Smooth muscle cell (in vitro differentiated cells): Measurements from ENCODE around the gene RAD51B. TPM values are rescaled to one million over a fixed set of nuclear protein-coding genes. Genes with fewer than 3 reads are reported as not detected.
A peak's percentile ranks its signal among the peaks of the same experiment; 100 is the strongest.

Experiments used
- DNase-seq: peaks from one replicate; lab custom pipeline; 2025; ENCODE audit not compliant: unreplicated experiment; lab: John Stamatoyannopoulos, UW
- H2AFZ ChIP-seq: fragments of 200-600 bp; sonication (generic); 2 replicates; pipeline ENCODE4 v1.6.0; 2016; ENCODE audit warnings: antibody characterized with exemption, low read depth, mild to moderate bottlenecking
- H3F3A ChIP-seq: fragments of 200-600 bp; sonication (generic); 2 replicates; pipeline ENCODE4 v1.6.0; 2017; ENCODE audit warnings: antibody characterized with exemption, low read depth
- H3K27ac ChIP-seq: fragments of 200-600 bp; sonication (generic); 2 replicates; pipeline ENCODE4 v1.5.1; 2016; ENCODE audit warnings: low read depth, mild to moderate bottlenecking
- H3K27me3 ChIP-seq: fragments of 200-600 bp; sonication (generic); 2 replicates; pipeline ENCODE4 v1.6.1; 2016; ENCODE audit warnings: low read depth, mild to moderate bottlenecking
- H3K36me3 ChIP-seq: fragments of 200-600 bp; sonication (generic); 2 replicates; pipeline ENCODE4 v1.5.1; 2016; ENCODE audit warnings: low read depth
- H3K4me1 ChIP-seq: fragments of 200-600 bp; sonication (generic); 2 replicates; pipeline ENCODE4 v1.5.1; 2016; ENCODE audit warnings: low read depth
- H3K4me2 ChIP-seq: fragments of 200-600 bp; sonication (generic); 2 replicates; pipeline ENCODE4 v1.6.0; 2016; ENCODE audit warnings: mild to moderate bottlenecking
- H3K4me3 ChIP-seq: fragments of 200-600 bp; sonication (generic); 2 replicates; pipeline ENCODE4 v1.5.1; 2016; ENCODE audit warnings: mild to moderate bottlenecking
- H3K79me2 ChIP-seq: fragments of 200-600 bp; sonication (generic); 2 replicates; pipeline ENCODE4 v1.6.0; 2016; ENCODE audit warnings: low read depth, mild to moderate bottlenecking
- H3K9ac ChIP-seq: fragments of 200-600 bp; sonication (generic); 2 replicates; pipeline ENCODE4 v1.6.0; 2016; ENCODE audit warnings: low read depth
- H3K9me3 ChIP-seq: fragments of 200-600 bp; sonication (generic); replicated peaks from 2 replicates; pipeline ENCODE4 v1.5.1; 2016; ENCODE audit warnings: low read depth
- H4K20me1 ChIP-seq: fragments of 200-600 bp; sonication (generic); 2 replicates; pipeline ENCODE4 v1.6.0; 2016; ENCODE audit warnings: low read depth
- CTCF ChIP-seq: fragments of 200-600 bp; sonication (generic); IDR thresholded peaks from 2 replicates; pipeline ENCODE4 v1.5.1; 2017; ENCODE audit warnings: borderline replicate concordance, mild to moderate bottlenecking, antibody characterized with exemption; ENCODE audit not compliant: insufficient read depth, poor library complexity, severe bottlenecking
- WGBS: methylation state at CpG from one replicate; pipeline ENCODE4 v1.1.7; 2016; ENCODE audit warnings: low lambda C conversion rate; 5-methylcytosine and 5-hydroxymethylcytosine counted together
- polyA plus RNA-seq: library from polyadenylated mRNA; unstranded; fragments of >200 nt; fragmentation: Nextera tagmentation; extraction: Ambion mirVana; gene quantifications from 2 replicates; pipeline ENCODE4 v1.2.1, GENCODE V29; 2016
- total RNA-seq: library from RNA; depleted of rRNA; stranded (reverse); fragments of >200 nt; gene quantifications from 2 replicates; pipeline ENCODE4 v1.2.3, GENCODE V29; 2014

Gene RAD51B
- total and polyA plus RNA-seq, 2 experiments from 2014 or later, result 4.6 to 5.3 TPM

GRCh38 chr14:68520637-68521556, 701.3 kb downstream of the RAD51B start:
- no peaks in the 10 kb centered on the region for H3K36me3 ChIP-seq
- TF ChIP-seq CTCF, result no peak
- no peaks in the 10 kb centered on the region for H4K20me1 ChIP-seq
- H3K4me1 ChIP-seq, result peaks cover 49% of the 10 kb centered on the region
- peak overlapping the region; percentile 56 for H3K9ac ChIP-seq
- H3K4me3 ChIP-seq, result no peak overlapping the region
- H3K9me3 ChIP-seq, result no peaks in the 10 kb centered on the region
- H3K79me2 ChIP-seq, result no peaks in the 10 kb centered on the region
- whole genome bisulfite sequencing, result 72% methylated on average over 5 of the region's 5 CpGs
- H3K27ac ChIP-seq, result peak overlapping the region; percentile 91
- H3F3A ChIP-seq, result peaks cover 10% of the 10 kb centered on the region
- H2AFZ ChIP-seq, result no peak overlapping the region
- peak overlapping the region; percentile 47 for H3K4me2 ChIP-seq
- no peaks in the 10 kb centered on the region for H3K27me3 ChIP-seq
- no peak for DNase-seq

- H3K4me1 ChIP-seq, result peaks cover 49% of the 10 kb centered on the region
- 60% methylated on average over 1 of the region's 1 CpG for WGBS
- peak overlapping the region; percentile 56 for H3K9ac ChIP-seq
These were observed 702.0 kb downstream of the RAD51B start for GRCh38 chr14:68521557-68521901.

GRCh38 chr14:68521961-68522509, 702.5 kb downstream of the RAD51B start:
- DNase-seq, result no peak
- no peaks in the 10 kb centered on the region for H3K36me3 ChIP-seq
- WGBS, result 56% methylated on average over 8 of the region's 8 CpGs
- peak overlapping the region; percentile 47 for H3K4me2 ChIP-seq
- no peaks in the 10 kb centered on the region for H3K27me3 ChIP-seq
- peak overlapping the region; percentile 52 for H2AFZ ChIP-seq
- H3K79me2 ChIP-seq, result no peaks in the 10 kb centered on the region
- peaks cover 10% of the 10 kb centered on the region for H3F3A ChIP-seq
- peak overlapping the region; percentile 91 for H3K27ac ChIP-seq
- peak overlapping the region; percentile 56 for H3K9ac ChIP-seq
- H3K4me1 ChIP-seq, result peaks cover 54% of the 10 kb centered on the region
- no peak overlapping the region for H3K4me3 ChIP-seq
- TF ChIP-seq CTCF, result no peak
- H4K20me1 ChIP-seq, result no peaks in the 10 kb centered on the region
- no peaks in the 10 kb centered on the region for H3K9me3 ChIP-seq

More at GRCh38 chr14:68521557-68521901, 702.0 kb downstream of the RAD51B start:
- no peaks in the 10 kb centered on the region for H3K79me2 ChIP-seq
- no peaks in the 10 kb centered on the region for H3K9me3 ChIP-seq
- H3K27ac ChIP-seq, result peak overlapping the region; percentile 91
- H3K4me3 ChIP-seq, result no peak overlapping the region
- H3K27me3 ChIP-seq, result no peaks in the 10 kb centered on the region
- H2AFZ ChIP-seq, result peak overlapping the region; percentile 52
- no peak for DNase-seq
- H3K36me3 ChIP-seq, result no peaks in the 10 kb centered on the region
- H3F3A ChIP-seq, result peaks cover 10% of the 10 kb centered on the region
- peak overlapping the region; percentile 47 for H3K4me2 ChIP-seq
- TF ChIP-seq CTCF, result no peak
- H4K20me1 ChIP-seq, result no peaks in the 10 kb centered on the region
